SKM-1 (cell line): Measurements from ENCODE around the gene ZBBX.
"Not testable (repeated sequence)": the region's sequence is repeated elsewhere in the genome, so short reads cannot be mapped to it uniquely, and the experiment has no call there.

ENCODE experiments used
- DNase-seq: peaks from one replicate; lab custom pipeline; 2025; ENCODE audit not compliant: unreplicated experiment; lab: John Stamatoyannopoulos, UW

ZBBX gene

GRCh38 chr3:167380004-167380689 is at the start of gene ZBBX:
ZBBX (minus strand) TSS chr3:167380297; CDS start chr3:167372901, 7,396 bp downstream.
- peak; percentile 65 for DNase-seq

DNA sequence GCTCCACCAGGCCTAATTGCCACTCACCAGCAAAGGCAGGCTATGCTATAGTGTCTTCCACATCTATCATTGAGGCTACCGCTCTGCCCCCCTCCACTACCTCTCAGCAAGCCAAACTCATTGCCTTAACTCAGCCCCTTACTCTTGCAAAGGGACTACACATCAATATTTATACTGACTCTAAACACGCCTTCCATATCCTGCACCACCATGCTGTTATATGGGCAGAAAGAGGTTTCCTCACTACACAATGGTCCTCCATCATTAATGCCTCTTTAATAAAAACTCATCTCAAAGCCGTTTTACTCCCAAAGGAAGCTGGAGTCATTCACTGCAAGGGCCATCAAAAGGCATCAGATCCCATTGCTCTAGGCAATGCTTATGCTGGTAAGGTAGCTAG is 46.9 kb upstream of the ZBBX start:
- DNase-seq: not testable (repeated sequence)

DNA sequence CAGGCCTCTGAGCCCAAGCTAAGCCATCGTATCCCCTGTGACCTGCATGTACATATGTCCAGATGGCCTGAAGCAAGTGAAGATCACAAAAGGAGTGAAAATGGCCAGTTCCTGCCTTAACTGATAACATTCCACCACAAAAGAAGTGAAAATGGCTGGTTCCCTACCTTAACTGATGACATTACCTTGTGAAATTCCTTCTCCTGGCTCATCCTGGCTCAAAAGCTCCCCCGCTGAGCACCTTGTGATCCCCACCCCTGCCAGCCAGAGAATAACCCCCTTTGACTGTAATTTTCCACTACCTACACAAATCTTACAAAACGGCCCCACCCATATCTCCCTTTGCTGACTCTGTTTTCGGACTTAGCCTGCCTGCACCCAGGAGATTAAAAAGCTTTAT is 42.3 kb upstream of the ZBBX start:
- not testable (repeated sequence) for DNase-seq

- DNase-seq: no peak
Measured at GRCh38 chr3:167409611-167410010, 29.5 kb upstream of the ZBBX start.

DNA sequence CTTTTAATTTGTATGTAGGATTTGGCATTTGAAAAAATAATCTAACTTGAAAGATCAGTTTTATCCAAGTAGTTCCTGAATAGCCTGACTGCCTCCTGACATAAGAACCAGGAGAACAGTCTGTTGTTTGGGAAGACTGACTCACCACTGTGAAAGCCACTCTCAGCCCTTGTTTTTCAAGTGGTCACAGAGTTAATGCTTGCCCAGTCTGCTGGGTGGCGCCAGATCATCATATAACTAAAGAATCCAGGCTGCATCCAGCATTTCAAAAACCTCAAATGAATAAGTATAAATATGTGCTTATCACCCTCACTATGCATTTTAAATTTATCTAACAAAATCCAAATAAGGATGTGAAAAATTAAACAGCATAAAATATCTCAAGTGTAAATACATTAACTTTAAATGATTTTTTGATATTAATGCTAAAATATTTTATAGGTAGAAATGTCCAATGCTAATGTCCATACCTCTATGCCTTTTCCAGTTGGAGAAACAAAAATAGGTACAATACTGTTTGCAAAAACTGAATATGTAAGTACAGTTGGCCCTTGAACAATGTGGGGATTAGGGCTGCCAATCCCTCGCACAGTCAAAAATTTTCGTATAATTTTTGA is 26.9 kb upstream of the ZBBX start:
- DNase-seq: no peak

DNA sequence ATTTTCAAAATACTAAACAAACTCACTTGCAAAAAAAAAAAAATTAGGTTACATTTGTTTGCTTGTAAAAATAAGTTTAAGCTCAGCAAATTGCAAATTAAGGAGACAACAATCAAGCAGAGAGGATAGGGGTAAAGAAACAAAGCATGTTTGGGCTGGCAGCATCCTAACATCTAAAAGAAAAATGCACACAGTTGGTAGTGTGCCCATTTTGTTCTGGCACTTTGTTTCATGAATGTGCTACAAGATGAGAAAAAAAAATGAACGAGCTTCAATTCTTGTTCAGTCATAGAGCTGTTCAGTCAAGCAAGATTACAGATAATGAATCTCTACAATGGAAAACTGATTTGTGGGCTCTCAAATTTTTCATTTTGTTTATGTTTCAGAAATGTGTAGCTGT is 17.7 kb upstream of the ZBBX start:
- DNase-seq: no peak

DNA sequence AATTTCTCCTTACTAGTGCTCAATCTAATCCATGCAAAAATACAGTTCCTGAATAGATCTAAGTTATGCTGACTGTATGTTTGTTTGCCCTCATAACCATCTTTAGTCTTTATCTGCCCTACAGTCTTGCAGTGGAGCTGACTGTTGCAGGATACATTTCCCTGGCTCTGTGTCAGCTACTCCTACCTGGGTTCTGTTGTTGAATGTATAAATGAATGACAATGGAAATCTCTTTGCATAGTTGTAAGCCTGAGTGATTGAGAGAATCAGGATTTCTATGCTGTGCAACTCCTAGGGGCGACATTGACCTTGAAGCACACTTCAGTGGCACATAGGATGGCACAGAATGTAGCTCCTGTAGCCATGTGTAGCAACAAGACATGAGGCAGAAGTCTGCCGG is 16.0 kb upstream of the ZBBX start:
- no peak for DNase-seq

- DNase-seq: no peak
Measured at GRCh38 chr3:167394003-167394402, 13.9 kb upstream of the ZBBX start.

GRCh38 chr3:167382155-167382554 is 2.1 kb upstream of the ZBBX start:
- no peak for DNase-seq

GRCh38 chr3:167375478-167375877 is 4.6 kb downstream of the ZBBX start:
- DNase-seq: no peak

- DNase-seq: no peak
Measured at GRCh38 chr3:167372138-167372537, 8.0 kb downstream of the ZBBX start.

- DNase-seq: no peak
Measured at GRCh38 chr3:167361948-167362347, 18.1 kb downstream of the ZBBX start.

GRCh38 chr3:167361306-167361705 is 18.8 kb downstream of the ZBBX start:
- DNase-seq: no peak

DNA sequence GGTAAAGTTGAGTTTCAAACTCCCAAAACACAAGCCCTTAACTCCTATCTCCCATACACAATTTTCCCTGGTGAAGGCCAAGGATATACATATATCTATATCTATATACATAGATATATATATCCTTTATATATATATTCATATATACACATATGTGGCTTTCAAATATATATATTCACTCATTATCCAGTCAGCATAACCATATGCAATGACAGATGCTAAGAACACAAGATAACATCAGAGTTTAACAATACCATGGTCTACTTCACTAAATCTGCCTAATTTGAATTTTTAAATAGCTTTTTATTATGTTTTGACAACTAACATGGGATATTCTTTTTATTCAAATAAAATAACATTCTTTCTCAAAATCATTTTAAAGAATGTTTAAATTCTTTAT is 24.7 kb downstream of the ZBBX start:
- DNase-seq: no peak

GRCh38 chr3:167354751-167355150 is 25.3 kb downstream of the ZBBX start:
- DNase-seq: no peak

- peak; percentile 4 for DNase-seq
Measured at GRCh38 chr3:167350245-167350862, 29.7 kb downstream of the ZBBX start.

DNA sequence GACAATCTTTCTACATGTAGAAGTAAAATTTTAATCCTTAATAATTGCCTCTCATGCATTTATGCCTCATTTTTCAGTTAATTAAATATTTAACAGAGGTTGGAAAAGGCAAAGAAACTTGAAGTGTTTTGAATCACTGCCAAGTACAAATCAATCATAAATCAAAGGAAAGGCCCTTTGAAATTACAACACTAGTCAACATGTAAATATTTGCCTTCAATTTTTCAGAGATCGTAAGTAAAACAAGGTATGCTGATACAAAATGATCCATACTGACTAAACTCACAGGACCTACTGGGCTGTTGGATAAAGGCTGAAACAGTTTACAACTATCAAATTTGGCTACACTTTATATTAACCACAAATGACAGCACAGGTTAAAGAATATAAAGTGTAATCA is 33.9 kb downstream of the ZBBX start:
- DNase-seq: no peak

- no peak for DNase-seq
Measured at GRCh38 chr3:167330993-167331785, 48.9 kb downstream of the ZBBX start.

DNA sequence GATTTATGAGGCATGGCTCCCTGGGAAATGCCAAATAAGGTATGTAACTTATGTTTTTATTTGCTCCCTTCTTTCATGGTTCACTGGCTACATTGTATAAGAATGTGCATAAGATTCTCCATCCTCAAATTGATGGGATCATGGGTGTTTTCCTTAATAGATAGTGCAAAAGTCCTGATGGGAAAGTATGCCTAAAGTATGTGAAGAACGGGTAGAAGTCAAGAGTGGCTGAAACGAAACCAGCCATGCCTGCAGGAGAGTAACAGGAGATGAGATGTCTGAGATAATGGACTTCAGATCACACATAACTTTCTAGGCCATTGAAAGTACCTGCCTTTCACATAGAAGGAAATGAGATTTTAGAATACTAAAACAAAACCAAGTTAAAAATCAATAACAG is 56.5 kb downstream of the ZBBX start:
- DNase-seq: no peak

GRCh38 chr3:167318996-167319615 is 61.0 kb downstream of the ZBBX start:
- DNase-seq: peak; percentile 49

GRCh38 chr3:167318306-167318705 is 61.8 kb downstream of the ZBBX start:
- DNase-seq: no peak
